ENCODE measurements around the gene RTP4.

Gene RTP4

GRCh38 chr3:187368251-187369088, at the start of gene RTP4:
Gene RTP4, plus strand, starts transcription at chr3:187368385. Its CDS starts 57 bp downstream, at chr3:187368442.
- DNase-seq: no peak

- DNase-seq: peak; percentile 65
These were observed 49.2 kb upstream of the RTP4 start for GRCh38 chr3:187318819-187319616.

- peak; percentile 89 for DNase-seq
These were observed 48.4 kb upstream of the RTP4 start for GRCh38 chr3:187319699-187320302.

GRCh38 chr3:187321766-187322165, 46.4 kb upstream of the RTP4 start:
- no peak for DNase-seq

- DNase-seq: no peak
These were observed 45.9 kb upstream of the RTP4 start for GRCh38 chr3:187322291-187322690.

GRCh38 chr3:187323091-187323490, 45.1 kb upstream of the RTP4 start:
- DNase-seq: no peak

- no peak for DNase-seq
These were observed 42.6 kb upstream of the RTP4 start for GRCh38 chr3:187325632-187326031.

GRCh38 chr3:187327845-187328244, 40.3 kb upstream of the RTP4 start:
- no peak for DNase-seq

- DNase-seq: no peak
These were observed 39.5 kb upstream of the RTP4 start for GRCh38 chr3:187328691-187329090.

GRCh38 chr3:187334904-187335303, 33.3 kb upstream of the RTP4 start:
- DNase-seq: peak; percentile 58

- DNase-seq: peak; percentile 70
These were observed 31.9 kb upstream of the RTP4 start for GRCh38 chr3:187336322-187336721.

GRCh38 chr3:187340578-187340977, 27.6 kb upstream of the RTP4 start:
- no peak for DNase-seq

GRCh38 chr3:187342255-187342654, 25.9 kb upstream of the RTP4 start:
- DNase-seq: no peak

GRCh38 chr3:187343670-187344069, 24.5 kb upstream of the RTP4 start:
- DNase-seq: no peak

- peak; percentile 97 for DNase-seq
These were observed 15.3 kb upstream of the RTP4 start for GRCh38 chr3:187352581-187353575.

GRCh38 chr3:187358068-187358467, 10.1 kb upstream of the RTP4 start:
- no peak for DNase-seq

- DNase-seq: no peak
These were observed 8.2 kb upstream of the RTP4 start for GRCh38 chr3:187359798-187360486.

- no peak for DNase-seq
These were observed 7.6 kb upstream of the RTP4 start for GRCh38 chr3:187360596-187360995.

GRCh38 chr3:187361835-187362234, 6.3 kb upstream of the RTP4 start:
- no peak for DNase-seq

GRCh38 chr3:187367561-187368103, 553 bp upstream of the RTP4 start:
- DNase-seq: no peak

- DNase-seq: no peak
These were observed 883 bp downstream of the RTP4 start for GRCh38 chr3:187369089-187369447.
